Activated CD4-positive, alpha-beta T cell treated with anti-CD3 and anti-CD28 coated beads for 36 hours (primary cell): Measurements from ENCODE around the gene NDUFAF2. TPM values are rescaled to one million over a fixed set of nuclear protein-coding genes. Genes with fewer than 3 reads are reported as not detected.

Experiments
- ATAC-seq: fragments of 200-7000 bp; cut with Tn5 transposase; one replicate; pipeline ENCODE4 v1.10.0; 2021; ENCODE audit warnings: mild to moderate bottlenecking, moderate library complexity
- CTCF ChIA-PET: fragments of 350-600 bp; sonication (Branson Sonifier 250); formaldehyde crosslinking; loops from one replicate; lab custom pipeline; 2021; ENCODE audit warnings: antibody characterized with exemption; lab: Charles Lee
- POLR2A ChIA-PET: fragments of 350-600 bp; sonication (Branson Sonifier 250); formaldehyde crosslinking; loops from one replicate; lab custom pipeline; 2021; ENCODE audit warnings: antibody characterized with exemption, inconsistent platforms; lab: Charles Lee
- DNase-seq: peaks from one replicate; pipeline ENCODE4 v3.0.0-alpha.2; 2020
- H3K27ac Mint-ChIP-seq: one replicate; pipeline ENCODE4 v1.8.0; 2021; ENCODE audit warnings: mixed read lengths
- H3K27me3 Mint-ChIP-seq: one replicate; pipeline ENCODE4 v1.8.0; 2021; ENCODE audit warnings: mixed read lengths
- H3K36me3 Mint-ChIP-seq: one replicate; pipeline ENCODE4 v1.8.0; 2021; ENCODE audit warnings: low read depth, mixed read lengths
- H3K4me1 Mint-ChIP-seq: one replicate; pipeline ENCODE4 v1.8.0; 2021; ENCODE audit warnings: mixed read lengths
- H3K4me3 Mint-ChIP-seq: one replicate; pipeline ENCODE4 v1.8.0; 2021; ENCODE audit warnings: mild to moderate bottlenecking, moderate library complexity, mixed read lengths
- H3K9me3 Mint-ChIP-seq: one replicate; pipeline ENCODE4 v1.8.0; 2021; ENCODE audit warnings: low read depth, mixed read lengths
- intact Hi-C, 2 experiments: fragments of 100-400 bp; cut with DNase I in 1 of 2; cut with micrococcal nuclease in 1 of 2; formaldehyde crosslinking; loops; one replicate each; pipeline versions ENCODE4 v1.14.2 to v1.15.1; 2022 to 2024; cut with DNase I, micrococcal nuclease
- total RNA-seq, 2 experiments: library from RNA; stranded (reverse); gene quantifications; one replicate each; pipeline ENCODE4 v1.2.3, GENCODE V29; 2021

The NDUFAF2 gene
- total RNA-seq, 2 experiments from 2014 or later = 39.3 to 46.6 TPM

- Mint-ChIP-seq H3K27ac (no peak overlapping the region), H3K4me1 (peaks cover 27% of the 10 kb centered on the region), H3K9me3 (peaks cover 29% of the 10 kb centered on the region), H3K27me3 (no peaks in the 10 kb centered on the region), H3K4me3 (no peak overlapping the region), H3K36me3 (peaks cover 37% of the 10 kb centered on the region)
- no peak for DNase-seq
- intact Hi-C loops = no loop called here
- ChIA-PET POLR2A (no interaction called here), CTCF (interaction anchor here (0.6 kb wide), 1 partner anchor 448 kb away, joined by 3 read pairs; no protein-coding TSS in a partner anchor)
- no peak for ATAC-seq
These were observed 47.9 kb downstream of the NDUFAF2 start for GRCh38 chr5:60992871-60993270.

GRCh38 chr5:60993425-60993824 lies 48.4 kb downstream of the NDUFAF2 start:
- Mint-ChIP-seq H3K27me3 (no peaks in the 10 kb centered on the region), H3K27ac (no peak overlapping the region), H3K4me3 (no peak overlapping the region), H3K36me3 (peaks cover 37% of the 10 kb centered on the region), H3K4me1 (peaks cover 27% of the 10 kb centered on the region), H3K9me3 (peaks cover 25% of the 10 kb centered on the region)
- CTCF ChIA-PET = interaction anchor here (0.6 kb wide), 1 partner anchor 447 kb away, joined by 3 read pairs; no protein-coding TSS in a partner anchor
- intact Hi-C loops = no loop called here
- POLR2A ChIA-PET = no interaction called here
- DNase-seq = no peak
- no peak for ATAC-seq

GRCh38 chr5:60993875-60994571 lies 49.0 kb downstream of the NDUFAF2 start:
- ATAC-seq = no peak
- Mint-ChIP-seq H3K9me3 (peaks cover 22% of the 10 kb centered on the region), H3K36me3 (peaks cover 37% of the 10 kb centered on the region), H3K27me3 (no peaks in the 10 kb centered on the region), H3K4me3 (no peak overlapping the region), H3K4me1 (peaks cover 27% of the 10 kb centered on the region), H3K27ac (no peak overlapping the region)
- CTCF ChIA-PET = no interaction called here
- intact Hi-C loops = no loop called here
- POLR2A ChIA-PET = no interaction called here
- no peak for DNase-seq

- ChIA-PET POLR2A (no interaction called here), CTCF (interaction anchor here (1.4 kb wide), 1 partner anchor 37 kb away, joined by 4 read pairs; no protein-coding TSS in a partner anchor)
- DNase-seq (no peak), ATAC-seq (no peak)
- Mint-ChIP-seq H3K27me3 (no peaks in the 10 kb centered on the region), H3K27ac (no peak overlapping the region), H3K36me3 (peaks cover 28% of the 10 kb centered on the region), H3K4me1 (peaks cover 27% of the 10 kb centered on the region), H3K4me3 (no peak overlapping the region), H3K9me3 (peaks cover 11% of the 10 kb centered on the region)
- intact Hi-C loops = no loop called here
These were observed 51.4 kb downstream of the NDUFAF2 start for GRCh38 chr5:60996368-60996767.

- ATAC-seq = no peak
- no peak overlapping the region for H3K27ac Mint-ChIP-seq
These were observed 52.7 kb downstream of the NDUFAF2 start for GRCh38 chr5:60997721-60998120.

GRCh38 chr5:61000887-61001286 lies 55.9 kb downstream of the NDUFAF2 start:
- intact Hi-C loops = no loop called here
- Mint-ChIP-seq H3K27me3 (no peaks in the 10 kb centered on the region), H3K36me3 (peaks cover 2% of the 10 kb centered on the region), H3K4me1 (peaks cover 15% of the 10 kb centered on the region), H3K9me3 (peaks cover 2% of the 10 kb centered on the region), H3K4me3 (no peak overlapping the region), H3K27ac (no peak overlapping the region)
- POLR2A ChIA-PET = no interaction called here
- CTCF ChIA-PET = no interaction called here
- no peak for ATAC-seq
- no peak for DNase-seq

More at GRCh38 chr5:60997721-60998120, 52.7 kb downstream of the NDUFAF2 start:
- intact Hi-C loops = no loop called here
- CTCF ChIA-PET = interaction anchor here (1.4 kb wide), 1 partner anchor 38 kb away, joined by 4 read pairs; no protein-coding TSS in a partner anchor
- DNase-seq = no peak
- H3K4me3 Mint-ChIP-seq = no peak overlapping the region
- POLR2A ChIA-PET = no interaction called here
- H3K4me1 Mint-ChIP-seq = peaks cover 27% of the 10 kb centered on the region
- H3K9me3 Mint-ChIP-seq = peaks cover 4% of the 10 kb centered on the region
- peaks cover 15% of the 10 kb centered on the region for H3K36me3 Mint-ChIP-seq
- no peaks in the 10 kb centered on the region for H3K27me3 Mint-ChIP-seq

- no peak overlapping the region for H3K4me3 Mint-ChIP-seq
- H3K27me3 Mint-ChIP-seq = no peaks in the 10 kb centered on the region
- intact Hi-C loops = no loop called here
- DNase-seq (no peak), ATAC-seq (no peak)
- no peak overlapping the region for H3K27ac Mint-ChIP-seq
- ChIA-PET CTCF (interaction anchor here (1.0 kb wide), 1 partner anchor 66 kb away, joined by 3 read pairs; no protein-coding TSS in a partner anchor), POLR2A (no interaction called here)
- peaks cover 8% of the 10 kb centered on the region for H3K4me1 Mint-ChIP-seq
- peaks cover 2% of the 10 kb centered on the region for H3K9me3 Mint-ChIP-seq
- H3K36me3 Mint-ChIP-seq = peaks cover 6% of the 10 kb centered on the region
These were observed 56.6 kb downstream of the NDUFAF2 start for GRCh38 chr5:61001647-61002046.

- H3K27me3 Mint-ChIP-seq = no peaks in the 10 kb centered on the region
- H3K36me3 Mint-ChIP-seq = peaks cover 6% of the 10 kb centered on the region
- H3K9me3 Mint-ChIP-seq = peaks cover 2% of the 10 kb centered on the region
- H3K4me3 Mint-ChIP-seq = no peak overlapping the region
- ChIA-PET CTCF (interaction anchor here (1.0 kb wide), 1 partner anchor 67 kb away, joined by 3 read pairs; no protein-coding TSS in a partner anchor), POLR2A (no interaction called here)
- no peak overlapping the region for H3K27ac Mint-ChIP-seq
- peaks cover under 1% of the 10 kb centered on the region for H3K4me1 Mint-ChIP-seq
- ATAC-seq = no peak
- no peak for DNase-seq
- intact Hi-C loops = no loop called here
These were observed 57.8 kb downstream of the NDUFAF2 start for GRCh38 chr5:61002611-61003355.

- Mint-ChIP-seq H3K27me3 (no peaks in the 10 kb centered on the region), H3K4me3 (no peak overlapping the region), H3K9me3 (peaks cover 2% of the 10 kb centered on the region), H3K4me1 (peaks cover 3% of the 10 kb centered on the region), H3K27ac (no peak overlapping the region), H3K36me3 (peaks cover 6% of the 10 kb centered on the region)
- no peak for ATAC-seq
- intact Hi-C loops = no loop called here
- DNase-seq = no peak
- CTCF ChIA-PET = no interaction called here
- POLR2A ChIA-PET = no interaction called here
These were observed 59.4 kb downstream of the NDUFAF2 start for GRCh38 chr5:61004448-61004847.

- no peaks in the 10 kb centered on the region for H3K27me3 Mint-ChIP-seq
- ATAC-seq = no peak
- ChIA-PET POLR2A (no interaction called here), CTCF (interaction anchor here (1.6 kb wide), 1 partner anchor 14 kb away, joined by 4 read pairs; no protein-coding TSS in a partner anchor)
- no peak overlapping the region for H3K27ac Mint-ChIP-seq
- intact Hi-C loops = no loop called here
- H3K36me3 Mint-ChIP-seq = peaks cover 6% of the 10 kb centered on the region
- no peak for DNase-seq
- peaks cover 3% of the 10 kb centered on the region for H3K4me1 Mint-ChIP-seq
- peaks cover 2% of the 10 kb centered on the region for H3K9me3 Mint-ChIP-seq
- no peak overlapping the region for H3K4me3 Mint-ChIP-seq
These were observed 64.9 kb downstream of the NDUFAF2 start for GRCh38 chr5:61009907-61010306.

GRCh38 chr5:61010467-61011454 lies 65.8 kb downstream of the NDUFAF2 start:
- intact Hi-C loops = no loop called here
- Mint-ChIP-seq H3K4me3 (no peak overlapping the region), H3K27ac (no peak overlapping the region), H3K27me3 (no peaks in the 10 kb centered on the region), H3K9me3 (no peaks in the 10 kb centered on the region), H3K36me3 (peaks cover 4% of the 10 kb centered on the region), H3K4me1 (peaks cover 3% of the 10 kb centered on the region)
- CTCF ChIA-PET = interaction anchor here (0.6 to 1.6 kb wide), 3 partner anchors 13 to 1145 kb away, joined by 3 to 4 read pairs (median 3); no protein-coding TSS in a partner anchor
- DNase-seq = no peak
- no peak for ATAC-seq
- POLR2A ChIA-PET = no interaction called here
